Measurements from ENCODE around the gene CCDC92B. TPM values are rescaled to one million over a fixed set of nuclear protein-coding genes. Genes with fewer than 3 reads are reported as not detected.
A peak's percentile ranks its signal among the peaks of the same experiment; 100 is the strongest.

The CCDC92B gene
- total RNA-seq, 1 donor from 2014 or later = 0.17 TPM

GRCh38 chr17:2704031-2704889, 45.2 kb downstream of the CCDC92B start:
- Histone ChIP-seq H3K9ac (no peak overlapping the region), H4K20me1 (ENCODE audit: low read depth) (peaks cover 39% of the 10 kb centered on the region), H3K4me3 (no peak overlapping the region), H3K9me3 (ENCODE audit: low read depth) (no peaks in the 10 kb centered on the region), H3K36me3 (no peaks in the 10 kb centered on the region), H3K4me1 (peaks cover 14% of the 10 kb centered on the region), H3K27ac (no peak overlapping the region), H3K79me2 (ENCODE audit: low read depth) (peaks cover 34% of the 10 kb centered on the region), H3F3A (ENCODE audit: low read depth) (no peaks in the 10 kb centered on the region), H3K27me3 (no peaks in the 10 kb centered on the region), H3K4me2 (no peak overlapping the region), H2AFZ (replicated peaks) (no peak overlapping the region)
- H3K36me3 Mint-ChIP-seq = peaks cover 2% of the 10 kb centered on the region
- DNase-seq (ENCODE audit: low spot score) = no peak
- H3K4me3 Mint-ChIP-seq = no peak overlapping the region
- TF ChIP-seq CTCF (IDR thresholded peaks at IDR 0.05) (no peak), EZH2phosphoT487 (IDR thresholded peaks at IDR 0.05) (no peak), EZH2 (IDR thresholded peaks at IDR 0.05) (no peak)
- H3K27ac Mint-ChIP-seq = no peak overlapping the region
- H3K27me3 Mint-ChIP-seq (ENCODE audit: insufficient read depth, low read depth) = peaks cover 6% of the 10 kb centered on the region
- H3K4me1 Mint-ChIP-seq = peaks cover 11% of the 10 kb centered on the region
- no peaks in the 10 kb centered on the region for H3K9me3 Mint-ChIP-seq

- DNase-seq (ENCODE audit: low spot score) = no peak
- H3K27me3 Mint-ChIP-seq (ENCODE audit: insufficient read depth, low read depth) = peaks cover 5% of the 10 kb centered on the region
- H3F3A ChIP-seq (ENCODE audit: low read depth) = no peaks in the 10 kb centered on the region
- no peak overlapping the region for H2AFZ ChIP-seq (replicated peaks)
- H3K4me2 ChIP-seq = no peak overlapping the region
- TF ChIP-seq EZH2 (IDR thresholded peaks at IDR 0.05) (no peak), CTCF (IDR thresholded peaks at IDR 0.05) (no peak), EZH2phosphoT487 (IDR thresholded peaks at IDR 0.05) (no peak)
- peaks cover 30% of the 10 kb centered on the region for H3K79me2 ChIP-seq (ENCODE audit: low read depth)
- H3K27ac ChIP-seq = no peak overlapping the region
- H3K4me3 ChIP-seq = no peak overlapping the region
- peaks cover 14% of the 10 kb centered on the region for H3K4me1 ChIP-seq
- H3K4me3 Mint-ChIP-seq = peak overlapping the region; percentile 43
- H3K9me3 Mint-ChIP-seq = no peaks in the 10 kb centered on the region
- no peak overlapping the region for H3K27ac Mint-ChIP-seq
- peaks cover 9% of the 10 kb centered on the region for H3K4me1 Mint-ChIP-seq
- H3K36me3 Mint-ChIP-seq = peaks cover 2% of the 10 kb centered on the region
- no peak overlapping the region for H3K9ac ChIP-seq
- peaks cover 33% of the 10 kb centered on the region for H4K20me1 ChIP-seq (ENCODE audit: low read depth)
- H3K27me3 ChIP-seq = no peaks in the 10 kb centered on the region
- no peaks in the 10 kb centered on the region for H3K36me3 ChIP-seq
- no peaks in the 10 kb centered on the region for H3K9me3 ChIP-seq (ENCODE audit: low read depth)
These were observed 45.8 kb downstream of the CCDC92B start for GRCh38 chr17:2703606-2704005.

- peaks cover 9% of the 10 kb centered on the region for H3K4me1 Mint-ChIP-seq
- H3K36me3 ChIP-seq = no peaks in the 10 kb centered on the region
- peaks cover 5% of the 10 kb centered on the region for H3K27me3 Mint-ChIP-seq (ENCODE audit: insufficient read depth, low read depth)
- no peaks in the 10 kb centered on the region for H3K9me3 ChIP-seq (ENCODE audit: low read depth)
- H3K4me3 Mint-ChIP-seq = no peak overlapping the region
- TF ChIP-seq CTCF (IDR thresholded peaks at IDR 0.05) = no peak
- TF ChIP-seq EZH2 (IDR thresholded peaks at IDR 0.05) = no peak
- TF ChIP-seq EZH2phosphoT487 (IDR thresholded peaks at IDR 0.05) = no peak
- no peak overlapping the region for H3K4me2 ChIP-seq
- no peak overlapping the region for H3K27ac ChIP-seq
- H3F3A ChIP-seq (ENCODE audit: low read depth) = no peaks in the 10 kb centered on the region
- no peaks in the 10 kb centered on the region for H3K27me3 ChIP-seq
- H3K9me3 Mint-ChIP-seq = no peaks in the 10 kb centered on the region
- peaks cover 26% of the 10 kb centered on the region for H3K79me2 ChIP-seq (ENCODE audit: low read depth)
- H3K36me3 Mint-ChIP-seq = peaks cover 2% of the 10 kb centered on the region
- peaks cover 32% of the 10 kb centered on the region for H4K20me1 ChIP-seq (ENCODE audit: low read depth)
- H2AFZ ChIP-seq (replicated peaks) = no peak overlapping the region
- no peak overlapping the region for H3K4me3 ChIP-seq
- H3K9ac ChIP-seq = no peak overlapping the region
- peaks cover 14% of the 10 kb centered on the region for H3K4me1 ChIP-seq
- no peak for DNase-seq (ENCODE audit: low spot score)
- H3K27ac Mint-ChIP-seq = no peak overlapping the region
These were observed 46.3 kb downstream of the CCDC92B start for GRCh38 chr17:2703181-2703580.

Measured in neural progenitor cell (in vitro differentiated cells).